ENCODE results near the gene CEP57. TPM values are rescaled to one million over a fixed set of nuclear protein-coding genes. Genes with fewer than 3 reads are reported as not detected.
A peak's percentile ranks its signal among the peaks of the same experiment; 100 is the strongest.

The CEP57 gene
- polyA plus RNA-seq, 1 experiment = 18.3 TPM

GRCh38 chr11:95778699-95779098 lies 11.6 kb upstream of the CEP57 start:
- H3K4me3 ChIP-seq (ENCODE audit: low read depth, low read length) = no peak overlapping the region
- ChIA-PET CTCF (no interaction called here), POLR2A (no interaction called here)
- TF ChIP-seq, protein P1, sequence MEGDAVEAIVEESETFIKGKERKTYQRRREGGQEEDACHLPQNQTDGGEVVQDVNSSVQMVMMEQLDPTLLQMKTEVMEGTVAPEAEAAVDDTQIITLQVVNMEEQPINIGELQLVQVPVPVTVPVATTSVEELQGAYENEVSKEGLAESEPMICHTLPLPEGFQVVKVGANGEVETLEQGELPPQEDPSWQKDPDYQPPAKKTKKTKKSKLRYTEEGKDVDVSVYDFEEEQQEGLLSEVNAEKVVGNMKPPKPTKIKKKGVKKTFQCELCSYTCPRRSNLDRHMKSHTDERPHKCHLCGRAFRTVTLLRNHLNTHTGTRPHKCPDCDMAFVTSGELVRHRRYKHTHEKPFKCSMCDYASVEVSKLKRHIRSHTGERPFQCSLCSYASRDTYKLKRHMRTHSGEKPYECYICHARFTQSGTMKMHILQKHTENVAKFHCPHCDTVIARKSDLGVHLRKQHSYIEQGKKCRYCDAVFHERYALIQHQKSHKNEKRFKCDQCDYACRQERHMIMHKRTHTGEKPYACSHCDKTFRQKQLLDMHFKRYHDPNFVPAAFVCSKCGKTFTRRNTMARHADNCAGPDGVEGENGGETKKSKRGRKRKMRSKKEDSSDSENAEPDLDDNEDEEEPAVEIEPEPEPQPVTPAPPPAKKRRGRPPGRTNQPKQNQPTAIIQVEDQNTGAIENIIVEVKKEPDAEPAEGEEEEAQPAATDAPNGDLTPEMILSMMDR (IDR thresholded peaks at IDR 0.05; ENCODE audit: insufficient read depth, low read depth, low read length) = no peak
- no peak for DNase-seq (ENCODE audit: low read depth)
- no peaks in the 10 kb centered on the region for H3K27me3 ChIP-seq (ENCODE audit: control insufficient read depth, insufficient read depth, low read length)
- H3K36me3 ChIP-seq (ENCODE audit: control insufficient read depth, insufficient read depth, low read length) = peaks cover 4% of the 10 kb centered on the region

- ChIA-PET POLR2A (interaction anchor here (0.6 kb wide), 1 partner anchor 633 kb away, joined by 3 read pairs; no protein-coding TSS in a partner anchor), CTCF (interaction anchor here (0.6 to 1.0 kb wide), 2 partner anchors 32 to 645 kb away, joined by 3 read pairs; no protein-coding TSS in a partner anchor)
- Histone ChIP-seq H3K4me3 (ENCODE audit: low read depth, low read length) (no peak overlapping the region), H3K36me3 (ENCODE audit: control insufficient read depth, insufficient read depth, low read length) (peaks cover 3% of the 10 kb centered on the region; the same call in 1 of the 2 replicates), H3K27me3 (ENCODE audit: control insufficient read depth, insufficient read depth, low read length) (no peaks in the 10 kb centered on the region)
- no peak for DNase-seq (ENCODE audit: low read depth)
- TF ChIP-seq, protein P1 (IDR thresholded peaks at IDR 0.05; ENCODE audit: insufficient read depth, low read depth, low read length) = no peak
Measured at GRCh38 chr11:95780544-95780943, 9.8 kb upstream of the CEP57 start.

DNA sequence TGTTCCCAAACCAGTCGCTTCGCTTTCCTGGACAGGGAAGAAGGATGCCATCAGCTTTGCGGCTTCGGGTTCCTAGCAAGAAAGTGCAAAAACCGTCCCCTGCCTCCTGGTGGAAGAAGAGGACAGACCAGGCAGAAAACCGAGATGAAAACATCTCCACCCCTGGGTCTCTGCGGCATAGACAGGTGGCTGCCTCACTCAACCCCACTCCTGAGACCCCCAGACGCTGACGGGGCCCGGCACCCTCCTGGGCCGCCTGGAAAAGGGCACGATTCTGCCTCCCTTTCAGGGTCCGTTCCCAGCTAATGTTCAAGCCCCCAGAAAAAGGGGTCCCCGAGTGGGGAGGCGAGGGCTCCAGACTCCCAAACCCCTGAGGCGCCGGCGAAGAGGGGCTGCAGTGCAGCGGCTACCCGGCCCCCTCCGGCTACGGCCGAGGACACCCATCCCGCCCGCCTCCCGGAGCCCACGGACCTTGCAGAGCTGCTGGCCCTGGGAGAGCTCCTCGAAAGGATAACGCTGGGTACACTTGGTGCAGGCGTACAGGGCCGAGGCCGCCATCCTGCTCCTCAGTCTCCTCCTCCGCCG lies 1.3 kb upstream of the CEP57 start:
- no peak for DNase-seq (ENCODE audit: low read depth)
- CTCF ChIA-PET = interaction anchor here (0.6 to 3.4 kb wide), 4 partner anchors 47 to 605 kb away, joined by 3 to 10 read pairs (median 4); no protein-coding TSS in a partner anchor
- peak overlapping the region; percentile 88 for H3K4me3 ChIP-seq (ENCODE audit: low read depth, low read length)
- H3K27me3 ChIP-seq (ENCODE audit: control insufficient read depth, insufficient read depth, low read length) = no peaks in the 10 kb centered on the region
- H3K36me3 ChIP-seq (ENCODE audit: control insufficient read depth, insufficient read depth, low read length) = no peaks in the 10 kb centered on the region
- TF ChIP-seq, protein P1 (IDR thresholded peaks at IDR 0.05; ENCODE audit: insufficient read depth, low read depth, low read length) = peak; percentile 46
- POLR2A ChIA-PET = interaction anchor here (0.6 kb wide), 1 partner anchor 88 kb away, joined by 14 read pairs; no protein-coding TSS in a partner anchor

DNA sequence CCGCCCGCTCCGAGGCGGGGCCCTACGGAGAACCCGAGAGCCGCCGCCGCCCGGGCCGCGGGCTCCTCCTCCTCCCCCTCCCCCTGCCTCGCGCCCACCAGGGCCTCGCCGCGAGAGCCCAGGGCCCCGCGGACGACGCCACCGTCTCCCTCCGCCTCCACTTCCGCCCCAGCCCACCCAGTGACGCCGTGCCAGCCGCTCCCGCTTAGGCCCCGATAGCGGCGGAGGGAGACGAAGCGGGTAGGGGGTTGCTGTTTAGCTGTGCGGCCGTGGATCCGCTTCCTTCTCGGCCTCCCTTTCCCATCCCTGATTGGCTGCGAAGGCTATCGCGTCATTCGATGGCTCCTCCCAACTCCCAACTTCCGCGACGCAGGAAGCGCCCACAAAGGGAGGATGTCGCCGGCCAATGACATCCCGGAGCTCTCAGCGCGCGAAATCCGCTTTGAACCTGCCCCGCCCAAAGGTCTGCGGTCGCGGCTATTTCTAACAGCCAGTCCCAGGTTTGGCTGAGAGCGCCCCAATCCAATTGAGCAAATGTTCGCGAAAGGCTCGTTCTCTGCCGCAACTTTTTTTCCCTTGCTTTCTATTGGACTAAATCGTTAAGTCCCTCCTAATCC lies 684 bp upstream of the CEP57 start, which contains the start of gene FAM76B:
Gene FAM76B, minus strand, starts transcription at position 277 of the 617 bp plus-strand sequence. CDS start 304 bp downstream, outside the sequence.
- TF ChIP-seq, protein P1 (IDR thresholded peaks at IDR 0.05; ENCODE audit: insufficient read depth, low read depth, low read length) = no peak
- H3K36me3 ChIP-seq (ENCODE audit: control insufficient read depth, insufficient read depth, low read length) = no peaks in the 10 kb centered on the region
- POLR2A ChIA-PET = no interaction called here

More for the DNA sequence above, 684 bp upstream of the CEP57 start, which contains the start of gene FAM76B:
- Histone ChIP-seq H3K4me3 (ENCODE audit: low read depth, low read length) (peak within 1 kb of the TSS; percentile 88), H3K27me3 (ENCODE audit: control insufficient read depth, insufficient read depth, low read length) (no peaks in the 10 kb centered on the region)
- DNase-seq (ENCODE audit: low read depth) = peak; percentile 92
- CTCF ChIA-PET = interaction anchor here (0.6 to 3.4 kb wide), 6 partner anchors 10 to 1235 kb away, joined by 3 to 10 read pairs (median 5); no protein-coding TSS in a partner anchor

All from BJ (cell line).